ELR (cell line): ENCODE measurements around the gene CD300H.

ENCODE experiments used
- DNase-seq: peaks from one replicate; pipeline ENCODE4 v3.0.0-alpha.2; 2015; ENCODE audit warnings: low read depth

The CD300H gene

GRCh38 chr17:74549343-74549742 lies 18.0 kb downstream of the CD300H start:
- DNase-seq: no peak

- DNase-seq: peak; percentile 6
Observed at GRCh38 chr17:74547736-74548135, 19.6 kb downstream of the CD300H start.

- no peak for DNase-seq
Observed at GRCh38 chr17:74547264-74547663, 20.0 kb downstream of the CD300H start.

GRCh38 chr17:74546586-74546985 lies 20.7 kb downstream of the CD300H start:
- no peak for DNase-seq

GRCh38 chr17:74545843-74546230 lies 21.5 kb downstream of the CD300H start, which contains the start of gene CD300C:
Gene CD300C (minus strand): TSS chr17:74546115. CDS start chr17:74545782, 333 bp downstream.
- no peak for DNase-seq

- no peak for DNase-seq
Observed at GRCh38 chr17:74544991-74545842, 22.1 kb downstream of the CD300H start.

GRCh38 chr17:74543891-74544760 lies 23.2 kb downstream of the CD300H start:
- DNase-seq: no peak

- DNase-seq: no peak
Observed at GRCh38 chr17:74543406-74543805, 23.9 kb downstream of the CD300H start.

- DNase-seq: no peak
Observed at GRCh38 chr17:74542727-74543383, 24.5 kb downstream of the CD300H start.

GRCh38 chr17:74542166-74542565 lies 25.1 kb downstream of the CD300H start:
- no peak for DNase-seq

- DNase-seq: no peak
Observed at GRCh38 chr17:74541176-74542111, 25.9 kb downstream of the CD300H start.

GRCh38 chr17:74539281-74539820 lies 28.0 kb downstream of the CD300H start:
- DNase-seq: no peak

GRCh38 chr17:74536890-74537289 lies 30.4 kb downstream of the CD300H start:
- no peak for DNase-seq

- no peak for DNase-seq
Observed at GRCh38 chr17:74532115-74532514, 35.2 kb downstream of the CD300H start.

- no peak for DNase-seq
Observed at GRCh38 chr17:74531231-74531761, 36.0 kb downstream of the CD300H start, which contains the start of gene CD300LB. Gene CD300LB (minus strand): TSS chr17:74531475. CDS start chr17:74531350, 125 bp downstream.

GRCh38 chr17:74530831-74531150 lies 36.5 kb downstream of the CD300H start:
- no peak for DNase-seq

GRCh38 chr17:74529243-74529642 lies 38.1 kb downstream of the CD300H start:
- DNase-seq: no peak

GRCh38 chr17:74528491-74529199 lies 38.7 kb downstream of the CD300H start:
- DNase-seq: no peak

- DNase-seq: no peak
Observed at GRCh38 chr17:74527756-74528155, 39.6 kb downstream of the CD300H start.

- no peak for DNase-seq
Observed at GRCh38 chr17:74527081-74527480, 40.2 kb downstream of the CD300H start.
